ENCODE data around the gene KRTAP21-1.

DNA sequence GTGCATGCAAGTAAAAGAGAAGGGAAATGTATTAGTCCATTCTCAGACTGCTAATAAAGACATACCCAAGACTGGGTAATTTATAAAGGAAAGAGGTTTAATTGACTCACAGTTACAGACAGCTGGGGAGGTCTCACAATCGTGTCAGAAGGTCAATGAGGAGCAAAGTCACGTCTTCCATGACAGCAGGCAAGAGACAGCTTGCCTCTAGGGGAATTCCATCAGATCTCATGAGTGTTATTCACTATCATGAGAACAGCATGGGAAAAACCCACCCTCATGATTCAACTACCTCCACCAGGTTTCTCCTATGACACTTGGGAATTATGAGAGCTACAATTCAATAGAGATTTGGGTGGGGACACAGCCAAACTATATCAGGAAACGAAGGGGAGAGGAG is 44.7 kb downstream of the KRTAP21-1 start:
- TF ChIP-seq, protein P1, sequence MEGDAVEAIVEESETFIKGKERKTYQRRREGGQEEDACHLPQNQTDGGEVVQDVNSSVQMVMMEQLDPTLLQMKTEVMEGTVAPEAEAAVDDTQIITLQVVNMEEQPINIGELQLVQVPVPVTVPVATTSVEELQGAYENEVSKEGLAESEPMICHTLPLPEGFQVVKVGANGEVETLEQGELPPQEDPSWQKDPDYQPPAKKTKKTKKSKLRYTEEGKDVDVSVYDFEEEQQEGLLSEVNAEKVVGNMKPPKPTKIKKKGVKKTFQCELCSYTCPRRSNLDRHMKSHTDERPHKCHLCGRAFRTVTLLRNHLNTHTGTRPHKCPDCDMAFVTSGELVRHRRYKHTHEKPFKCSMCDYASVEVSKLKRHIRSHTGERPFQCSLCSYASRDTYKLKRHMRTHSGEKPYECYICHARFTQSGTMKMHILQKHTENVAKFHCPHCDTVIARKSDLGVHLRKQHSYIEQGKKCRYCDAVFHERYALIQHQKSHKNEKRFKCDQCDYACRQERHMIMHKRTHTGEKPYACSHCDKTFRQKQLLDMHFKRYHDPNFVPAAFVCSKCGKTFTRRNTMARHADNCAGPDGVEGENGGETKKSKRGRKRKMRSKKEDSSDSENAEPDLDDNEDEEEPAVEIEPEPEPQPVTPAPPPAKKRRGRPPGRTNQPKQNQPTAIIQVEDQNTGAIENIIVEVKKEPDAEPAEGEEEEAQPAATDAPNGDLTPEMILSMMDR (IDR thresholded peaks at IDR 0.05; ENCODE audit: insufficient read depth, low read depth, low read length) = no peak
- no peak for TF ChIP-seq EZH2 (IDR thresholded peaks at IDR 0.05; ENCODE audit: insufficient read depth, low read length)

All from astrocyte (in vitro differentiated cells and primary cell).